HG03460 (cell line): Measurements from ENCODE around the gene XKR3.
"Not testable (repeated sequence)": the region's sequence is repeated elsewhere in the genome, so short reads cannot be mapped to it uniquely, and the experiment has no call there.

ENCODE experiments used
- ATAC-seq: cut with Tn5 transposase; IDR thresholded peaks from one replicate; pipeline ENCODE4 v1.9.1; 2021; ENCODE audit not compliant: unreplicated experiment

Gene XKR3

DNA sequence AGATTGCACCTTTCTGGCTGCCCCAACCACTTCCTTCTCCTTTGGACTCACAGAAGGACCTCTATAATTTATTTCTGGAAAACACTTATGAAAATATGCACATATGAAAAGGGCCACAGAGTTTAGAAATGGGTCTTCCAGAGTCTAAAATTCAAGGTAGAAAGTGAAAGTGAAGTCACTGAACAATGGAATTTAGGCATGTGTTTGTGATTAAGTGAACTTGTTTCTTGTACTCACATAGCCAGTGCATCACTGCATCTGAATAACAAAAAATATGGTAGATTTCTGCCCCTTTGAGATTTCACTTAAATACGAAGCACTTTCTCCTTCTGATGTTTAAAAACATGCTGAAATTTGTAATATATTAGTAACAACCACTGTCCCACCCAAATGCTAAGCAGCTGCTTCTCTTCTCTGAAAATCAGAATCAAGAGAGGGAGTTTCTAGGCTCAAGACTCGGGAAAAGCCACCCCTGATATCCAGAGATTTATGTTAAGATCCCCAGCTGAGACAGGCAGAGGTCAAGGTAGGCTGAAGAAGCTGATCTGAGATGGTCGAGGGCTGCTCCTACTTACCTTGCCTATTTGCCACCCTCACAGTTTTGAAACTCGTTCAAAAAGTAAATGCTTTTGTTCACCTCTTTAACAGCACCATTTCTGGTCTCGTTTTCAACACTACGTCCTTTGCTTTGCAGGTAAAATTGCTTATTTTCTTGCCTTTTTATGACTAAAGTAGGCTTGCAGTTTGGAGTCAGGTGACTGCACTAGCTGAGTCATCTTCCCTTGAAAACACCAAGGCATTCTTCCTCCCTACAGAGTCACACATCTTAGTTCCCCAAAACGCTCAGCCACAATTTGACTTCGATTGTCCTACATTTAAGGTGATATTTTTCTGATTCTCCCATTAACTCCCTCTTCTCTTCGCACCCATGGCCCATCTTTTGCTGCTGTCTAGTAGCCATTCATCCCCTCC is at the start of gene XKR3:
Gene XKR3, minus strand, starts transcription at position 696 of the 972 bp plus-strand sequence. CDS start 17,338 bp downstream, outside the sequence.
- no peak for ATAC-seq

DNA sequence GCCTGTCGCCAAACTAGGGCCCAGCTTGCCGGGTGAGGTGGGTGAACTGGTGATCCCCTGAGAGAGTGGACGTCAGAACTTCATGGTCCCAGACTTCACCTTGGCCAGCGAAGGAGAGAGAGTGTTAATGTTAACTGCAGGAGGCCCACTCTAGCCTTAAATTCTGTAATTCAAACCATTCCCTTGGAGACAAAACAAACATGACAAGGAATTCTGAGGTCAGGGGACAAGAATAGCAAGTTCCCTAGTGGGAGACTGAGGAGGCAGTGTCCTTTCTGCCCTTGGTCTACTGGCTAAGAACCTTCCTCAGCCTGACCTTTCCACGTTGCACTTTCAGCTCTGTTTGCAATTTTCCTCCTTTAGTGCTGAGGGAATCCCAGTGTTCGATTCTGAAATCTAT is 44.4 kb upstream of the XKR3 start:
- not testable (repeated sequence) for ATAC-seq

DNA sequence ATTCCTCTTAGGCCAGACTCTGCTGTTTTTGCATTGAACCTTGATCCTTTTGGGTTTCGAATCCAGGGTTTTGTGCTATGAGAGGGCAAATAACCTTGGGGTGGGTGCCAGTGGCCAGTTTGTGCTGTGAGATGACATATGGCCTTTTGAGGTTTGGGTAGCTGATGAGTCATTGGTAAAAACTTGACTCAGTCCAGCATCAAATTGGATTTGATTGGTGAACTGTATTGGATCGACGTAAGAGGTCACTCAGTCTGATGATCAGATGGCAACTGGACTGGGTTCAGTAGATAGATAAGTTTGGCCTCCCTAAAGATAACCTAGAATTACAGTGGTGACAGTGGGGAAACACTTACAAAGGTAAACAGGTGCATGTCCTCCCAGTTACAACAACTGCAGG is 41.0 kb upstream of the XKR3 start:
- ATAC-seq: no peak

DNA sequence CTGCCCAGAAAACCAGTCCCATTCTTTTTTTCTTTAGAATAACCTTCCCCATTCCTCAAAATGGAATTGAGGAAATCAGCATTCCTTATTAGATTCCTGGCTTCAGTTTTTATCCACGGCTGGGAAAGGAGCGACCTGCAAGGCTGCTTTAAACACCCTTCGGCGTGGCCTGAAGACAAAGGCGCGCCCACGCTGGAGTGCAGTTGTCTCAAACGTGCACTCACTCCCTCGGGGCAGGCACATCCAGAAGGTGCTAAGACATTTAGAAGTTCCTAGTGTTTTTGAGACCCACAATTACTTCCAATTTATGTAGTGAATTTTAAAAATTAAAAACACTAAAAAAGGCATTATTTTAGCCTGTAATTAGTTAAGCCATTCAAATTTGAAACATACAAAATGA is 31.6 kb upstream of the XKR3 start:
- not testable (repeated sequence) for ATAC-seq

DNA sequence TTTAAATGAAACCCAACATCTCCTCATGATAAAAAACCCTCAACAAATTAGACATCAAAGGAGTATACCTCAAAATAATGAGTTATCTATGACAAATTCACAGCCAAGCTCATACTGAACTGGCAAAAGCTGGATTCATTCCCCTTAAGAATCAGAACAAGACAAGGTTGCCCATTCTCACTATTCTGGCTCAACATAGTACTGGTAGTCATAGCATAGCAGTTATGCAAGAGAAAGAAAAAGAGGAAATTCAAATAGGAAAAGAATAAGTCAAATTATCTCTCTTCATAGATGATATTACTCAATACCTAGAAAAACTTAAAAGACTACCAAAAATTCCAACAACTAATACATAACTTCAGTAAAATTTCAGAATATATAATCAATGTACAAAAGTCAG is 29.4 kb upstream of the XKR3 start:
- no peak for ATAC-seq

DNA sequence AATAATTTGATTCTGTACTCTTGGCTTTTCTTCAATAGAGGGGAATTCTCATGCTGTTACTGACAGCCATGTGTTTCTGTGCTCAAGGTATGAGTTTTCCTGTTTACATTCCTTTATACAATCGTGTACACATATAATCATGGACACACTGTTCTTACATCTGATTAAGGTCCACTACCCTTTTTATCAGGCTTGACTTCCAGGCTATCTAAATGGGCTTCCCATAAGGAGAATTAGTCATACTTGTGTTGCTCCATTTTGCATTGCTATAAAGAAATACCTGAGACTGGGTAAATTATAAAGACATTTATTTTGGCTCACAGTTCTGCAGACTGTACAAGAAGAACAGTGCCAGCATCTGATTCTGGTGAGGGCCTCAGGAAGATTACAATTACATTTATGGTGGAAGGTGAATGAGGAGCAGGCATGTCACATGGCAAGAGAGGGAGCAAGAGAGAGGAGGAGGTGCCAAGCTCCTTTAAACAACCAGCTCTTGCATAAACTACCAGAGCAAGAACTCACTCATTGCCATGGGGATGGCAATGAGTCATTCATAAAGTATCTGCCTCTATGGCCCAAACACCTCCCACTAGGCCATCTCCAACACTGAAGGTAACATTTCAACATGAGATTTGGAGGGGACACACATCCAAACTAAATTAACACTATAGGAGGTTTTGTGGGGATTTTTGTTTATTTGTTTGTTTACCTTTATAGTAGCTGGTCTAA is 26.2 kb upstream of the XKR3 start:
- not testable (repeated sequence) for ATAC-seq

DNA sequence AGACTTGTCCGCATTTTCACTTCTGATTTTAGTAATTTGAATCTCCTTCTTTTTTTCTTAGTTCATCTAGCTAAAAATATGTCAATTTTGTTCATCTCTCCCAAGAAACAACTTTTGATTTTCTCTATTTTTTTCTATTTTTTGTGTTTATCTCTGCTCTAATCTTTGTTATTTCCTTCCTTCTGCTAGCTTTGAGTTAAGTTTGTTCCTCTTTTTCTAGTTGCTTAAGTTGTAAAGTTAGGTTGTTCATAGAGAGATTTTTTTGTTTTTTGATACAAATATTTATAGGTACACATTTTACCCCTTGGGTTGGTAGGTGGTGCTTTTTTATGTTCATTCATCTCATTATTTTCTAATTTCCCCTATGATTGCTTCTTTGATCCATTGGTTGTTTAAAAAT is 22.1 kb upstream of the XKR3 start:
- no peak for ATAC-seq

DNA sequence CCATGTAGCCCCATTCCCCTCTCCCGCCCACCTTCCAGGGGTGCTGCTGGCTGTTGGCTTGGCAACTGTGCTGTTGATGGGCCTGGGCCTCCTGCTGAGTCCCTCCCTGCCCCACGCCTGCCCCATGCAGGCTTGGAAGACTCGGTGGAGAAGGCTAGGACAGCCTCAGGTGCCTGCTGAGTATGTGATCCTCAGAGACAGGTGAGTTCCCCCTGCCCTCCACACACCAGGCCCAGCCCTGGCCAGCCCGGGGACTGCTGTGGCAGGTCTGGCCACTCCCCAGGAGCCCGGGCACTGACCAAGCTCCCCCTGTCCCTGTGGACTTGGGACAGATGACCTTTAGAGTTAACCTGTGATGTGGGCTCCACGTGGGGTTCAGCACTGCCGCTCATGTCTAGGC is 20.7 kb upstream of the XKR3 start:
- ATAC-seq: no peak

DNA sequence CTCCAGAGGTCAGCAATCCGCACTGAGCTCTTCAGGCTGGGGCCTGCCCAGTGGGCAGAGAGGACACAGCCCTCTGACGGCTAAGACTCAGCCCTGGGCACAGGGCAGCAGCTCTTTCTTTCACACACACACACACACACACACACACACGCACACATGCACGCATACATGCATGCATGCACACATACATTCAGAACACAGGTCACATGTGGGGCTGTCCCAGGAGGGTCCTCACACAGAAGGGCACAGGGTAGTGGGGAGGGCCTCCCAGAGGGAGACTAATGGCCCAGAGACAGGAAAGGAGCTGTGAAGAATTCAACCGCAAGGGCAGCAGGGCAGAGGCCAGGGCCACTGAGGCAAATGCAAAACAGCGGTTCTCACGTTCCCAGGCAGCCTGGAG is 20.3 kb upstream of the XKR3 start:
- ATAC-seq: no peak

DNA sequence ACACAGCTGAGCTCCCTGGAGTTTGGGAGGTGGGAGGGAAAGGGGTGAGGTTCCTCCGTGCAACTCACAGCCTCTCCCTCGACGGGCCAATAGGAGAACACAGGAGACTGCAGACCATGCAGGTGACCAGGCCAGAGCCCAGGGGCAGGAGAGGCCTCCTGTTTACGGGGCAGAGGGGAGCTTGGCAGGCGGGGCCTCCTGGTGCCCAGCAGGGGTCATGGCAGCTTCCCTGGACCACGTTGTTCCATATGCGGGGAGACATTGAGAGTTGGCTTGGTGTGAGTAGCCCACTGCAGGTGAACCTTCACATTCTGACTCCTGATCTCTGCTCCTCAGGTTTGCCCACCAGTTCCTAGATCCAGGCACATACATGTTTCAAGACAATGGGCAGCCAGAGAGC is 19.3 kb upstream of the XKR3 start:
- no peak for ATAC-seq

DNA sequence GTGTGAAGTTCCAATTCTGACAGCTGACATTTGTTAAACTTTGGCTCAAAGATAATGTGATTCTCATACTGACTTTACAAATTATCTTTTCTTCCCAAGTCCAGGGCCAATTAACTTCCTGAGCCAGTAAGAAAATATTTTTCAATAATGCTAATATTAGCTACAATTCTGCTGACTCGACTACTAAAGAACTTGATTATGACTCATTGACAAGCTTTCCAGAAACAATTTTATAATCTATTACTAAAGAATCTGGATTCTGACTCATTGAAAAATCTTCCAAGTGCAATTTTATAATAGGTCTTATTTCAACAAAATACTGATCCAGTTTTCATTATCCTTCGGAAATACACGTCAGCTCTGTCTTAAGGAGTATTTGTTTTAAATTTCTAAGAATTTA is 12.9 kb upstream of the XKR3 start:
- ATAC-seq: no peak

DNA sequence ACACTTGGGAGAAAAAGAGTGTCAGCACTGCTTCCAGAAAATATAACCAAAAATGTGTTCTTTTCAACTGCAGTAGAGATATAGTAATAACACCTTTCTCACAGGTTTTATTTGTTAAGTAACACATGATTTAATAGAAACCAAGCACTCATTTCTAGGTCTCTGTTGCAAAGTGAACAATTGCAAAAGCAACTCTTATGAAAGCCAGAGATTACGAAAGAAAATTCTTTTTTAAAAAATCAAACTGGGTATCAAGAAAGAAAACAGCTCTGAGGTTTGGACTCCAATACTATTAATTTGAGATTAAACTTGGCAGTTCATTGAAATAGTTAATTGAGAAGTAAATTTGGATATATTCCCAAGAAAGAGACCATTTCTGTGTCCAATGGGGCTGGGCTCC is 9.8 kb upstream of the XKR3 start:
- ATAC-seq: no peak

DNA sequence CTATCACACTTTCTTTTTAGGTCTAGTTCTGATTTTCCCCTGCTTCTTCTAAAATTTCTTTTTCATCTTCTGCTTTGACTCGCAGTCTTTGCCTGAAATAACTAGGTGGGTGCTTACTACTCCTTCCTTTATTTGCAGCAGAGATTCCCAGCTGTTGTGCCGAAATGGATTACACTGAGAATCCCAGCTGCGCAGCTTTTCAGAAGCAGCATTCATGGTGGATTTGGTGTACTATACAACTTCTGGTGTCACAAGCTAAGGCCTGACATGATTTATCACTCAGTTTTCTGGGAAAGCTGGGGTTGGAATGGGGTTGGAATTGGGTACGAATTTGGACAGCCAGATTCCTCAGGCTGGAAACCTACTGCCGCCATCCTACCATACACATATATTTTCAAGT is 6.0 kb upstream of the XKR3 start:
- no peak for ATAC-seq

DNA sequence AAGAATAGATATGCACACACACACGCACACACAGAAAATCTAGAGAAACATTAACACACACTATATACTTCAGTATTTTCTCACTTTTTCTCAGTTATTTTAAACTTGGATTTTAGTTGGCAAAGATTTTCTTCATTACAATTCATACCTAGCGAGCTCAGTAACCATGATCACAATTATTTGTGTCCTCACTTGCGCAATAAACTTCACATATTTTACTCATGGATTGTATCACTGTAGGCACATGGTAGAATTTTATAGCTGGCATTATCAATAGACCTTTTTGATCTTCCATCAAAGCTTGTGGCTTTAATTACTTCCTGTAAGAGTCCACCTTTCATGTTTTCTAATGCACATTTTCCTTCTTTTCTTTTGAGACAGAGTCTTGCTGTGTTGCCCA is 4.8 kb upstream of the XKR3 start:
- no peak for ATAC-seq

DNA sequence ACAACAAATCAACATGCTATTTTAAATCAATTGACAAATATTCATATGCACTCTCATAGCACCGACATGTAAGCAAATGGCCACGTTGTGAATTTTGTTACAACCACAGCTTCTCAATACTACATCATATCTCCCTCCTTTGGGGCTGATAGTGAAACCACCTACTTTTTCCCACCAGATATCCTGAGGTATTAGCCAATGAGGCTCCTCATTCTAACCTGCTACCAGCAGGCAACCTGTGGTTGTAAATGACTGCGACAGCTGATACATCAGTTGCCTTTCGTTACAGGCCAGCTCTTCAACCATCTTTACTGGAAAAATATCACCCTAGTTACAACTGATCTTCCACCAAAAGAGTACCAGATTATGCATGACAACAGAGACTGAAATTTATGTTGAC is 3.7 kb upstream of the XKR3 start:
- ATAC-seq: no peak

DNA sequence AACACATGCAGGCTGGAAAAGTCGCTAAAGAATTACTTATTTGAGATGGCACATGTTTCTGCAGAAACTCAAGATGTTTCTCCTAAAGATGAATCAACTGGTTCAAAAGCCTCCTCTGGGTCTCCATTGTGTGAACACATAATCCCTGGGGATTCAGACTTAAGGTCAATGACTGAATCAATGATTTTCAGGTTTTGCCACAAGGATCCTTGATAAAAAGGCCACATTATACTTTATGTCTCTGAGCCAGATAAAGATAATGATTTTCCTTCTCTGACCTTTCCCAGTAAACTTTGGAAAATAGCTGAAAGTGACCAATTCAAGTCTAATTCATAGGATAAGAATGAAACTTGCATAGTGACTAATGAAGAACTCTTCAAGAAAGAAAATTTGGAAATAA is 2.3 kb upstream of the XKR3 start:
- ATAC-seq: no peak

DNA sequence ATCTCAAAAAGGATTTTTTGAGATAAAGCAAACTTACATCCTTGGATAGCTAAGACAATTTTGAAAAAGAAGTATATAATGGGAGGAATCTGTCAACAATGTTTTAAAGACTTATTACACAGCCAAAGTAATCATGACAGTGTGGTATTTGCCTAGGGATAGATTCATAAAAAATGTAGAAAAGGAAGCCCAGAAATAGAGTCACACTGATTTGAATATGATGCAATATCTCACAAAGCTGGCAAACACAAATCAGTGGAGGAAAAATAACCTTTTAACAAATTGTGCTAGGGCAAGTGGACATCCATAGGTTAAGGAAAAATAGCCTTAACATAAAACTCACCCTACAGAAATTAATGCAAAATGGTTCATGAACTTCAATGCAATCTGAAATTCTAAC is 6.0 kb downstream of the XKR3 start:
- no peak for ATAC-seq

DNA sequence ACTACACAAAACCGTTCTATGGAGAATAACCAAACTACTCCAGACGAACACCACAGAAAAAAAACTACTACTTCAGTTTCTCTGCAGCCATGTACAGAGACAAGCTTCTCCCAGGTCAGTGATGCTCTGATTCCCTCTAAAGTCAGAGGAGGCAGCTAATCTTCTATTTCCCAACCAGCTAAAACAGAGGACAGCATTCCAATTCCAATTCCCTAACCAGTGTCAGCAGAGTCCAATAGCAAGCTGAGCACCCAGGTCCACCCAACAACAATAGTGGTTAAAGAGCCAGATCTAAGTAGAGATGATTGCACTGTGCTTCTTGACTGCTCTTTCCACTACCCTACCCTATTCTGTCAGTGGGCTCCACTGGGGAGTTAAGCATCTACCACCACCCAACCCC is 6.7 kb downstream of the XKR3 start:
- no peak for ATAC-seq

DNA sequence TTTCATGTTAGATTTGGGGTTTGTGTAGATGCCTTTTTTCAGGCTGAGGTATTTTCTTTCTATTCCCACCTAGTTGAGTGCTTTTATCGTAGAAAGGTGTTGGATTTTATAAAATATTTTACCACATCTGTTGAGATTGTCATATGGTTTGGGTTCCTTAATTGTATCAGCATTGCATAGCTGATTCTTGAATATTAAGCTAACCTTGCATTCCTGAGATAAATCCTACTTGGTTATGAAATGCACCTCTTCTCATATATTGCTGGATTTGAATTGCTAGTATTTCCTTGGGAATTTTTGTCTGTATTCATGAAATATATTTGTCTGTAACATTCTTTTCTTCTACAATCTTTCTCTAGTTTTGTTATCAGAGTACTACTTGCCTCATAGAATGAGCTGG is 10.1 kb downstream of the XKR3 start:
- ATAC-seq: no peak

DNA sequence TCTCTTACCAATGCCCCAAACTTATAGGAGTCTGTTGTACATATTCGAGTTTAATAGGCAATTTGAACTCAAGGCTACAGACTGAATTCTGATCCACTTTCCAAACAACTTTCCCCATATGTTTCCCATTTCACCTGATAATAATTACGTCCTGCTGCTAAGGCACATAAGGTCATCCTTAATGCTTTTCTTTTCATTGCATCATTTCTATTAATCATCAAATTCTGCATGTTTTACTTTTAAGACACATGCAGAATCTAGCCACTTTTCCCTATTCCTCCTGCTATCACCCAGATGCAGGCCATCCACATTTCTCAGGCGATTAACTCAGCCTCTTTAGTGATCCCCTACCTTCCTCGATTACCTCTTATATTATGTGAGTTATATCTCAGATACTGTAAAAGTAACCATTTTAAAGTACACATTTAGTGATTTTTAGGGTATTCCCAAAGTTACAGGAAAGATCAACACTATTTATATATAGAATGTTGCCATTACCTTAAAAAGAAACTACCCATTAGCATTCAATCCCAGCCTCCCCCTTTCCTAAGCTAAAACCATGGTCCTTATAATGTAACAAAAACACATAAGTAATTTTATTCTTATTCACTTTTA is 14.9 kb downstream of the XKR3 start:
- ATAC-seq: no peak

DNA sequence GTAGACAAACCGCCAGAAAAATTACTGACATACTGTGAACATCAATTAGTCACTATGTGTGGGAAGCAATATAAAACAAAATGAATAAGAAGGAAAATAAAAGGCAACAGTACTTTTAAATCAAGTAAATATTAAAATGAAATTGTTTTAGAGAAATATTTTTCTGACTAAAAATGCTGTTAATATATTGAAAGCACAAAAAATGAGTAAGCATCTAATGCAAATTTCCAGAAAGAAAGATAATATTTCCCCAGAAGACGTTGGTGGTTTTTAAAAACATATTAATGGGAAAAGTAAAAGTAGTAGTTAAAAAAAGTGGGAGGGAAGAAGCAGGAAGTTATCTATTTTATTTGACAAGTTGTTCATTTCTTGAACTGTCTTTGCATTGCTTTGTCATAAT is 16.5 kb downstream of the XKR3 start:
- ATAC-seq: no peak

DNA sequence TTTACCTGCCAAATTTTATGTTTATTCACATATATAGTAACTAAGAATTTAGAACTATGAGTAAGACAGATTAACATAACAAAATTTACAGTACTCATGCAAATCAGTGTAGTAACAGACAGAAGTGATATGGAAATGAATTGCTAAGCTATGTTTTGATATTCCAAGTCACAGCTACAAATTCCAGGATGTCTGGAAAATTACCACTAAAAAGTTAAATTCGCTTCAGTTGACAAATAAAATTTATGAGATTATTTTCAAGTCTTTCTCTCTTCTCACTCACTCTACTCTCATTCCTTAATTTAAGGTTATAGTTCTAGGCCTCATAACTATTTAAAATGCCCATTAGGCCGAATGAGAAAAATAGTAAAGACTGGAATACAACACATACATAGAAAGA is 18.1 kb downstream of the XKR3 start:
- ATAC-seq: no peak
